Hepatocyte (in vitro differentiated cells): ENCODE results near the gene RMP24.

ENCODE experiments used
- DNase-seq: peaks from one replicate; pipeline ENCODE4 v3.0.0-alpha.2; 2016; ENCODE audit warnings: low spot score
- H2AFZ ChIP-seq: fragments of 200-600 bp; sonication (generic); 2 replicates; pipeline ENCODE4 v1.6.0; 2016; ENCODE audit warnings: antibody characterized with exemption, mild to moderate bottlenecking
- H3K27ac ChIP-seq: fragments of 200-600 bp; sonication (generic); 2 replicates; pipeline ENCODE4 v1.5.1; 2016; ENCODE audit warnings: mild to moderate bottlenecking
- H3K27me3 ChIP-seq: fragments of 200-600 bp; sonication (generic); 2 replicates; pipeline ENCODE4 v1.6.1; 2016
- H3K36me3 ChIP-seq: fragments of 200-600 bp; sonication (generic); replicated peaks from 2 replicates; pipeline ENCODE4 v1.5.1; 2016; ENCODE audit warnings: low read depth; ENCODE audit not compliant: insufficient read depth
- H3K4me1 ChIP-seq: fragments of 200-600 bp; sonication (generic); 2 replicates; pipeline ENCODE4 v1.5.1; 2016; ENCODE audit warnings: mild to moderate bottlenecking, moderate library complexity; ENCODE audit not compliant: insufficient read depth
- H3K4me2 ChIP-seq: fragments of 200-600 bp; sonication (generic); 2 replicates; pipeline ENCODE4 v1.6.0; 2016
- H3K4me3 ChIP-seq: fragments of 200-600 bp; sonication (generic); 2 replicates; pipeline ENCODE4 v1.5.1; 2016; ENCODE audit warnings: mild to moderate bottlenecking
- H3K79me2 ChIP-seq: fragments of 200-600 bp; sonication (generic); 2 replicates; pipeline ENCODE4 v1.6.0; 2017; ENCODE audit warnings: mild to moderate bottlenecking
- H3K9me2 ChIP-seq: fragments of 200-600 bp; sonication (generic); replicated peaks from 2 replicates; pipeline ENCODE4 v1.6.0; 2017; ENCODE audit warnings: mild to moderate bottlenecking; ENCODE audit not compliant: insufficient read depth
- H3K9me3 ChIP-seq: fragments of 200-600 bp; sonication (generic); 2 replicates; pipeline ENCODE4 v1.5.1; 2016; ENCODE audit warnings: low read depth, mild to moderate bottlenecking
- H4K20me1 ChIP-seq: fragments of 200-600 bp; sonication (generic); 2 replicates; pipeline ENCODE4 v1.6.0; 2016; ENCODE audit warnings: mild to moderate bottlenecking; ENCODE audit not compliant: insufficient read depth, poor library complexity, severe bottlenecking
- EZH2 ChIP-seq: fragments of 200-600 bp; sonication (generic); IDR thresholded peaks from 2 replicates; pipeline ENCODE4 v1.6.1; 2016; ENCODE audit warnings: antibody characterized with exemption, mild to moderate bottlenecking, borderline replicate concordance
- EZH2phosphoT487 ChIP-seq: fragments of 200-600 bp; sonication (generic); IDR thresholded peaks from one replicate; pipeline ENCODE4 v1.6.1; 2018; ENCODE audit warnings: antibody characterized with exemption, mild to moderate bottlenecking, low read depth, moderate library complexity; ENCODE audit not compliant: unreplicated experiment, severe bottlenecking
- WGBS: methylation state at CpG from one replicate; pipeline ENCODE4 v1.1.6; 2016; ENCODE audit warnings: low lambda C conversion rate; ENCODE audit errors: missing lambda C conversion rate; 5-methylcytosine and 5-hydroxymethylcytosine counted together
- TF ChIP-seq, protein P1 (sequence below): fragments of 200-600 bp; sonication (generic); IDR thresholded peaks from 2 replicates; pipeline ENCODE4 v1.5.1; 2016; ENCODE audit warnings: antibody characterized with exemption, mild to moderate bottlenecking; ENCODE audit not compliant: poor library complexity

RMP24 gene

DNA sequence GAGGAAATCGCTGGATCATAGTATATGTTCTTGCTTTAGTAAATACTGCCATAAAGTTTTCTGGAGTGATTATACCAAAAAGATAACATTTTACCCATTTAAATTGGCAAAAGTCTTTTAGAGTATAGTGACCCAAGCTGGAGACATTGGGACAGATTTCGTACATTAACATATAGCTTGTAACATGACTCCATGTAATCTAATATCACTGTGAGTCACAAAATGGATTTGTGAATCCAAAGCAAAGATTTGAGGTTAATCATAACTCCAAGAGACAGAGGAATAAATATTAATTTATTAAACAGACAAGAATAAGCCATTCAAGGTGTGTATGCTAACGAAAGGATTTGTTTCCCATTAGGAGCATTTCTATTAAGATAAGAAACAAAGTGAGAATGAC lies 45.0 kb upstream of the RMP24 start:
- no peak for TF ChIP-seq EZH2phosphoT487
- no peak overlapping the region for H3K27ac ChIP-seq
- no peak for DNase-seq
- no peak overlapping the region for H3K4me2 ChIP-seq
- H3K9me3 ChIP-seq: no peaks in the 10 kb centered on the region
- peaks cover 6% of the 10 kb centered on the region for H3K27me3 ChIP-seq
- whole genome bisulfite sequencing: 76% methylated on average over 3 of the region's 3 CpGs
- H2AFZ ChIP-seq: no peak overlapping the region
- H3K4me3 ChIP-seq: no peak overlapping the region
- H4K20me1 ChIP-seq: no peaks in the 10 kb centered on the region
- H3K9me2 ChIP-seq: no peaks in the 10 kb centered on the region
- no peaks in the 10 kb centered on the region for H3K4me1 ChIP-seq
- no peaks in the 10 kb centered on the region for H3K79me2 ChIP-seq
- H3K36me3 ChIP-seq: no peaks in the 10 kb centered on the region

DNA sequence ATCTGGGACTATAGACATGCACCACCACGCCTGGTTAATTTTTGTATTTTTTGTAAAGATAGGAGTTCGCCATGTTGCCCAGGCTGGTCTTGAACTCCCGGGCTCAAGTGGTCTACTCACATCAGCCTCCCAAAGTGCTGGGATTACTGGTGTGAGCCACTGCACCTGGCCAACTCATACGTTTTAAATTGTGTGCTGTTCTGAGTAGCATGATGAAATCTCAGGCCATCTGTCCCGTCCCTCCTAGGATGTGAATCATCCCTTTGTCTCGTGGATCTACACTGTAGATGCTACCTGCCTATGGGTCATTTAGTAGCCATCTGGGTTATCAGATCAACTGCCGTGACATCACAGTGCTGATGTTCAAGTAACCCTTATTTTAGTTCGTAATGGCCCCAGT lies 38.5 kb upstream of the RMP24 start:
- Histone ChIP-seq H3K79me2 (no peaks in the 10 kb centered on the region), H3K4me1 (no peaks in the 10 kb centered on the region), H2AFZ (no peak overlapping the region), H3K4me3 (no peak overlapping the region), H3K4me2 (no peak overlapping the region), H3K9me3 (no peaks in the 10 kb centered on the region), H3K27ac (no peak overlapping the region), H3K36me3 (no peaks in the 10 kb centered on the region), H3K9me2 (no peaks in the 10 kb centered on the region), H4K20me1 (no peaks in the 10 kb centered on the region), H3K27me3 (no peaks in the 10 kb centered on the region)
- no peak for DNase-seq
- TF ChIP-seq EZH2phosphoT487: no peak
- TF ChIP-seq EZH2: no peak
- TF ChIP-seq, protein P1, sequence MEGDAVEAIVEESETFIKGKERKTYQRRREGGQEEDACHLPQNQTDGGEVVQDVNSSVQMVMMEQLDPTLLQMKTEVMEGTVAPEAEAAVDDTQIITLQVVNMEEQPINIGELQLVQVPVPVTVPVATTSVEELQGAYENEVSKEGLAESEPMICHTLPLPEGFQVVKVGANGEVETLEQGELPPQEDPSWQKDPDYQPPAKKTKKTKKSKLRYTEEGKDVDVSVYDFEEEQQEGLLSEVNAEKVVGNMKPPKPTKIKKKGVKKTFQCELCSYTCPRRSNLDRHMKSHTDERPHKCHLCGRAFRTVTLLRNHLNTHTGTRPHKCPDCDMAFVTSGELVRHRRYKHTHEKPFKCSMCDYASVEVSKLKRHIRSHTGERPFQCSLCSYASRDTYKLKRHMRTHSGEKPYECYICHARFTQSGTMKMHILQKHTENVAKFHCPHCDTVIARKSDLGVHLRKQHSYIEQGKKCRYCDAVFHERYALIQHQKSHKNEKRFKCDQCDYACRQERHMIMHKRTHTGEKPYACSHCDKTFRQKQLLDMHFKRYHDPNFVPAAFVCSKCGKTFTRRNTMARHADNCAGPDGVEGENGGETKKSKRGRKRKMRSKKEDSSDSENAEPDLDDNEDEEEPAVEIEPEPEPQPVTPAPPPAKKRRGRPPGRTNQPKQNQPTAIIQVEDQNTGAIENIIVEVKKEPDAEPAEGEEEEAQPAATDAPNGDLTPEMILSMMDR: no peak
- WGBS: 80% methylated on average over 8 of the region's 8 CpGs

DNA sequence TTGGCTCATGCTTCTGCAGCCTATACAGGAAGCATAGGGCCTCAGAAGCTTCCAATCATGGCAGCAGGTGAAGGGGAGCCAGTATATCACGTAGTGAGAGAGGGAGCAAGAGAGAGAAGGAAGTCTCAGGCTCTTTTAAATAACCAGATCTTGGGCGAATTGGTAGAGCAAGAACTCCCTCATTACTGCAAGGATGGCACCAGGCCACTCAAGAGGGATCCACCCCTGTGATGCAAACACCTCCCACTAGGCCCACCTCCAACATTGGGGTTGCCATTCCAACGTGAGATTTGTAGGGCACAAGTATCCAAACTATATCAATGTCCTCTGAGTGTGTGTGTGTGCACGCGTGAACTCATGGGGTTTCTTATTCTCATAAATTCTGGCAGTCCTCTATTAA lies 37.6 kb upstream of the RMP24 start:
- Histone ChIP-seq H3K27me3 (no peaks in the 10 kb centered on the region), H3K9me2 (no peaks in the 10 kb centered on the region), H3K4me2 (no peak overlapping the region), H4K20me1 (no peaks in the 10 kb centered on the region), H3K36me3 (no peaks in the 10 kb centered on the region), H3K9me3 (no peaks in the 10 kb centered on the region), H2AFZ (no peak overlapping the region), H3K4me1 (no peaks in the 10 kb centered on the region), H3K27ac (no peak overlapping the region), H3K79me2 (no peaks in the 10 kb centered on the region), H3K4me3 (no peak overlapping the region)
- DNase-seq: no peak
- 84% methylated on average over 5 of the region's 5 CpGs for WGBS
- TF ChIP-seq, protein P1: no peak
- TF ChIP-seq EZH2phosphoT487: no peak
- TF ChIP-seq EZH2: no peak

DNA sequence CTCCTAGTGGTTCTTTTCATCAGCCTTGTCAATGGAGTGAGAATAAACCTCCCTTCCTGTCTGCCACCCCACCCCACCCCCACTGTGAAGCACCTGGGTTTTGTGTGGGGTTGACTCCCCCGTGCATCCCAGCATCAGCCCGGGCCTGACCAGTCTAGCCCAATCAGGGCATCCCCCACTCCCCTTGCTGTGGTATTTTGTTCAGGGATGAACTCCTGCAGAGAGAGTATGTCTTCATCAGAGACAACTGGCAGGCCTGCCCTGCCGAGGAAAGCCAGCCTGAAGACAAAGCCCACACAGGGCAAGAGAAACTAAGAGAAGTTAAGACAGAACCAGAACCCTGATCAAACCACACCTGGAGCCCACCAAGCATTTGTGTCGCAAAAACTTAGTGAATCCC lies 36.7 kb upstream of the RMP24 start:
- no peak for DNase-seq
- Histone ChIP-seq H3K9me2 (no peaks in the 10 kb centered on the region), H3K36me3 (no peaks in the 10 kb centered on the region), H3K79me2 (no peaks in the 10 kb centered on the region), H2AFZ (no peak overlapping the region), H4K20me1 (no peaks in the 10 kb centered on the region), H3K4me3 (no peak overlapping the region), H3K4me1 (no peaks in the 10 kb centered on the region), H3K4me2 (no peak overlapping the region), H3K27me3 (no peaks in the 10 kb centered on the region), H3K27ac (no peak overlapping the region), H3K9me3 (no peaks in the 10 kb centered on the region)
- WGBS: 62% methylated on average over 4 of the region's 4 CpGs
- TF ChIP-seq, protein P1: no peak
- TF ChIP-seq EZH2 (no peak), EZH2phosphoT487 (no peak)
